Urinary bladder (tissue), 4 donors: ENCODE measurements around the gene RSL1D1. TPM values are rescaled to one million over a fixed set of nuclear protein-coding genes. Genes with fewer than 3 reads are reported as not detected.
"Not testable (repeated sequence)": the region's sequence is repeated elsewhere in the genome, so short reads cannot be mapped to it uniquely, and the experiment has no call there.

Source experiments
- DNase-seq: peaks from one replicate; pipeline ENCODE4 v3.0.0-alpha.2; 2015; ENCODE audit errors: extremely low spot score
- H3K27ac ChIP-seq: one replicate; pipeline ENCODE4 v1.5.1; 2013; ENCODE audit warnings: low read depth, mild to moderate bottlenecking, moderate library complexity
- H3K36me3 ChIP-seq: one replicate; pipeline ENCODE4 v1.6.1; 2013; ENCODE audit warnings: mild to moderate bottlenecking, moderate library complexity; ENCODE audit not compliant: insufficient read depth
- H3K4me1 ChIP-seq: one replicate; pipeline ENCODE4 v1.6.1; 2013; ENCODE audit warnings: mild to moderate bottlenecking, moderate library complexity; ENCODE audit not compliant: insufficient read depth
- H3K4me3 ChIP-seq: one replicate; pipeline ENCODE4 v1.5.1; 2013; ENCODE audit warnings: low read depth, low read length
- WGBS: extraction: QIAGEN DNeasy Blood & Tissue Kit; methylation state at CpG from one replicate; pipeline ENCODE4 v1.1.7; 2013; 5-methylcytosine and 5-hydroxymethylcytosine counted together
- polyA plus RNA-seq: library from polyadenylated mRNA; stranded (reverse); fragments of 200-250 nt; gene quantifications from one replicate; pipeline ENCODE4 v1.2.3, GENCODE V29; 2013
- total RNA-seq: library from RNA; depleted of rRNA; stranded (reverse); fragments of >200 nt; gene quantifications from one replicate; pipeline ENCODE4 v1.2.3, GENCODE V29; 2014
- donor health status: healthy with polysubstance abuse.
- donor health status: healthy.

Gene RSL1D1
- total and polyA plus RNA-seq, 2 donors = 112 to 157 TPM

DNA sequence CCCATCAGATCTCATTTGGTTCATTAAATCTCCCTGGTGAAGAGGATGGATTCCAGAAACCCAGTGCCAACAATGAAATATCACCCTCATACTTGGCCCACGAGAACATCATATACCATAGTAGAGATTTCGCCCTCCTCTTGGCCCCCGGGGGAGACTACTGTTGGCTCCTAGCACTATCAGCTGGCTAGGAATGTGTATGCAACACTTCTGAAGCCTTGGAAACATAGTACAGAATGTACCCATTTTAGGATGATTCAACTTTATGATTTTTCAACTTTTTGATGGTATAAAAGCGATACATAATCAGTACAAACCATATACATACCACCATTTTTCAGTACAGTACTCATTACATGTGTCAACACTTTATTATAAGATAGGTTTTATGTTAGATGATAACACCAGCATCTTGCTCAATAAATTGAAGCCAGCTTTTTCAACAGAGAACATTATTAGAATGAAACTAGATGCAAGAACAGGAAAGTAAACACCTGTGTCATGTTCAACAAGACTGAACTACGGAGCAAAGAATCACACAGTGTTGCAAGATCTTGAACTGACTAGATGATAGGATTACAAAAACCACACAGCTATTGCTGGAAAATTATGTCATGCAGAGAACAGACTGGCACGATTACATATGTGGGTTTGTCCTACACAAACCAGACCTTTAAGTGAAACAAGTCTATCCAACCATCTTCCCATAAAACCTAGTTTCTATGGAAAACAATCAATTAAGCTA lies 17.2 kb downstream of the RSL1D1 start:
- DNase-seq = no peak
- H3K27ac ChIP-seq = no peak overlapping the region
- 63% methylated on average over 6 of the region's 6 CpGs for WGBS

GRCh38 chr16:11828696-11829095 lies 22.6 kb downstream of the RSL1D1 start:
- Histone ChIP-seq H3K4me3 (no peak overlapping the region), H3K27ac (no peak overlapping the region), H3K36me3 (no peaks in the 10 kb centered on the region), H3K4me1 (no peaks in the 10 kb centered on the region)
- DNase-seq = no peak
- WGBS = 70% methylated on average over 5 of the region's 5 CpGs

More for the DNA sequence above, 17.2 kb downstream of the RSL1D1 start:
- Histone ChIP-seq H3K4me1 (no peaks in the 10 kb centered on the region), H3K4me3 (no peak overlapping the region), H3K36me3 (peaks cover 9% of the 10 kb centered on the region)

- not testable (repeated sequence) for DNase-seq, H3K4me1 ChIP-seq, H3K36me3 ChIP-seq, H3K4me3 ChIP-seq, H3K27ac ChIP-seq
- 91% methylated on average over 13 of the region's 13 CpGs for WGBS
These were observed 25.7 kb downstream of the RSL1D1 start for GRCh38 chr16:11825520-11826165.

DNA sequence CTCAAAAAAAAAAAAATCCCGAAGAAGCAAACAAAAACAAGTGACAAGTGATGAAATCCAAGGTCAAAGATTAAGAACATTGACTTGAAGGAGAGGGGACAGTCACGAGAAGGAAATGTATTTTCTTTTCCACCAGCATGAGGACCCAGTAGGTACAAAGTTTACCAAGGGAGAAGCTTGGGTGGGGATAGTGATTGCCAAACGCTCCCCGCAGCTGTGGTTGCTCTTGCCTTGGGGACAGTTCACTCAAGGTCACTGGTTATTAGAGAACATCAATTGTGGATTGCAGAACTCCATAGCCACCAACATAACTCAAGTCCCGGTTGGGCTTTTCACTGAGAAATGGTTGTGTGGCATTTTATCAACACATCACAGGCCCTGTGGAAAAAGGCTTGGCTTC lies 27.0 kb downstream of the RSL1D1 start:
- Histone ChIP-seq H3K27ac (no peak overlapping the region), H3K4me1 (no peaks in the 10 kb centered on the region), H3K36me3 (no peaks in the 10 kb centered on the region), H3K4me3 (no peak overlapping the region)
- WGBS = 41% methylated on average over 5 of the region's 5 CpGs
- DNase-seq = no peak

DNA sequence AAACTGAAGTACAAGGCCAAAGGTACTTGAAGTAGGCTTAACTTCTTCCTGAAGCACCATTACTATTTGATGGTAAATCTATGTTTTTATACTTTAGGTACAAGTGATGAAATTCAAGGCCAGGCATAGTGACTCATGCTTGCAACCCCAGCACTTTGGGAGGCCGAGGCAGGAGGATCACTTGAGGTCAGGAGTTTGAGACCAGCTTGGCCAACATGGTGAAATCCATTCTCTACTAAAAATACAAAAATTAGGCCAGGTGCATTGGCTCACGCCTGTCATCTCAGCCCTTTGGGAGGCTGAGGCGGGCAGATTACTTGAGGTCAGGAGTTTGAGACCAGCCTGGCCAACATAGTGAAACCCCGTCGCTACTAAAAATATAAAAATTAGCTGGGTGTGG lies 27.7 kb downstream of the RSL1D1 start:
- not testable (repeated sequence) for H3K27ac ChIP-seq, H3K36me3 ChIP-seq, H3K4me3 ChIP-seq, DNase-seq, H3K4me1 ChIP-seq
- 94% methylated on average over 5 of the region's 5 CpGs for WGBS

DNA sequence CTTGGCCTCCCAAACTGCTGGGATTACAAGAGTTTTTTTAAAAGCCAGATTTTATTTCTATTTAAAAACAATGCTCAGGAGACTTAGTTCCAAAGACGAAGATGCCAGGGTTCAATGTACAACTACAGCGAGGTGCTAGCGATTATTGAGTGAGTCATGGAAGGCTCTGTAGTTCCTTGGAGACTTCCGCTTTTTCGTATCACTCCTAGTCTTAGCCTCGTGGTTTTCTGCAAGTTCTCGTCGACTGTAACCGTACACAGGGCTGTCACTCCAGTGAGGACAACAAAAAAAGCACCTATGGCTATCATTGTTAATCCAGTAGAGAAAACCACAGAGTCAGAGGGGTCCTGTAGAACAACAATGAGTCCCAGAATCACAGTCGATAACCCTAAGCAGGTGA lies 31.5 kb downstream of the RSL1D1 start:
- H3K4me3 ChIP-seq = no peak overlapping the region
- no peaks in the 10 kb centered on the region for H3K4me1 ChIP-seq
- H3K36me3 ChIP-seq = no peaks in the 10 kb centered on the region
- 81% methylated on average over 10 of the region's 10 CpGs for WGBS
- no peak for DNase-seq
- no peak overlapping the region for H3K27ac ChIP-seq

DNA sequence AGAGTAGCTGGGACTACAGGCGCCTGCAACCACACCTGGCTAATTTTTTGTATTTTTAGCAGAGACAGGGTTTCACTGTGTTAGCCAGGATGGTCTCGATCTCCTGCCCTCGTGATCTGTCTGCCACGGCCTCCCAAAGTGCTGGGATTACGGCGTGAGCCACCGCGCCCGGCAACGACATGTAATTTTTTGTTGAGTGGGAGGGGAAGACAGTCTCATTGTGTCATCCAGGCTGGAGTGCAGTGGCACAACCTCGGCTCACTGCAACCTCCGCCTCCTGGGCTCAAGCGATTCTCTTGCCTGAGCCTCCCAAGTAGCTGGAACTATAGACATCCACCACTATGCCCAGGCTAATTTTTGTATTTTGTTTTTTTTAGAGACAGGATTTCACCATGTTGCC lies 32.4 kb downstream of the RSL1D1 start:
- H3K4me1 ChIP-seq, H3K36me3 ChIP-seq, H3K4me3 ChIP-seq, H3K27ac ChIP-seq, DNase-seq: not testable (repeated sequence)
- WGBS = 87% methylated on average over 13 of the region's 13 CpGs

DNA sequence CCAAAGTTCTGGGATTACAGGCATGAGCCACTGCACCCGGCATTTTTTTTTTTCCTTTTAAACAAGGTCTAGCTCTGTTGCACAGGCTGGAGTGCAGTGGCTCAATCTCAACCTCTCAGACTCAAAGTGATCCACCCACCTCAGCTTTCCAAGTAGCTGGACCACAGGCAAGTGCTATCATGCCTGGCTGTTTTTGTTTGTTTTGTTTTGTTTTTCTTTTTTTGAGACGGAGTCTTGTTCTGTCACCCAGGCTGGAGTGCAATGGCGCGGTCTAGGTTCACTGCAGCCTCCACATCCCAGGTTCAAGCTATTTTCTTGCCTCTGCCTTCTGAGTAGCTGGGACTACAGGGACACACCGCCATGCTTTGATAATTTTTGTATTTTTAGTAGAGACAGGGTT lies 35.2 kb downstream of the RSL1D1 start:
- no peaks in the 10 kb centered on the region for H3K36me3 ChIP-seq
- no peak overlapping the region for H3K4me3 ChIP-seq
- DNase-seq = no peak
- WGBS = 81% methylated on average over 5 of the region's 5 CpGs
- no peaks in the 10 kb centered on the region for H3K4me1 ChIP-seq
- H3K27ac ChIP-seq = no peak overlapping the region

DNA sequence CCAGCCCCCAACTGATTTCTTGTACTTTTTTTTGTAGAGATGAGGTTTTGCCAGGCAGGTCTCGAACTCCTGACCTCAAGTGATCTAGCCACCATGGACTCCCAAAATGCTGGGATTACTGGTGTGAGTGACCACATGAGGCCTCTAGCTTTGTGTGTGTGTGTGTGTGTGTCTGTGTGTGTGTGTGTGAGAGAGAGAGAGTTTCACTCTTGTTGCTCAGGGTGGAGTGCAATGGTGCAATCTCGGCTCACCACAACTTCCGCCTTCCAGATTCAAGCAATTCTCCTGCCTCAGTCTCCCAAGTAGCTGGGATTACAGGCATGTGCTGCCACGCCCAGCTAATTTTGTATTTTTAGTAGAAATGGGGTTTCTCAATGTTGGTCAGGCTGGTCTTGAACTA lies 36.5 kb downstream of the RSL1D1 start:
- DNase-seq, H3K4me1 ChIP-seq, H3K36me3 ChIP-seq, H3K27ac ChIP-seq, H3K4me3 ChIP-seq: not testable (repeated sequence)
- 96% methylated on average over 4 of the region's 4 CpGs for WGBS

- no peak overlapping the region for H3K27ac ChIP-seq
- no peaks in the 10 kb centered on the region for H3K36me3 ChIP-seq
- H3K4me1 ChIP-seq = no peaks in the 10 kb centered on the region
- no peak overlapping the region for H3K4me3 ChIP-seq
- WGBS = 63% methylated on average over 8 of the region's 8 CpGs
- no peak for DNase-seq
These were observed 44.6 kb downstream of the RSL1D1 start for GRCh38 chr16:11806721-11807120.

DNA sequence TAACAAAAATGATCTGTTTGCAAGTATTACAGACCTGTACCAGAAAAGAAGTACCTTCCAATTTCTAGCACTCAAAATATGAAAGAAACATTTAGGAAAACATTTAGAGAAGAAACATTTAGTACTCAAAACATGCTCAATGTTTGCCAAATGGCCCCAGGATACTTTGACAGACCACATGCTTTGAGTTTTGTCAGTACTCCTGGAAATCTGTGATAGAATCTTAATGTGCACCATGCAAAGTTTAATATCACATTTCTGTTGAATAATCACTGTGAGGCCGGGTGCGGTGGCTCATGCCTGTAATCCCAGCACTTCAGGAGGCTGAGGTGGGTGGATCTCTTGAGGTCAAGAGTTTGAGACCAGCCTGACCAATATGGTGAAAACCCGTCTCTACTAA lies 45.8 kb downstream of the RSL1D1 start:
- 83% methylated on average over 3 of the region's 3 CpGs for WGBS
- no peak for DNase-seq
- Histone ChIP-seq H3K4me1 (no peaks in the 10 kb centered on the region), H3K4me3 (no peak overlapping the region), H3K27ac (no peak overlapping the region), H3K36me3 (no peaks in the 10 kb centered on the region)

GRCh38 chr16:11801481-11802021 lies 49.8 kb downstream of the RSL1D1 start:
- Histone ChIP-seq H3K4me1 (no peaks in the 10 kb centered on the region), H3K27ac (no peak overlapping the region), H3K36me3 (no peaks in the 10 kb centered on the region), H3K4me3 (no peak overlapping the region)
- 92% methylated on average over 3 of the region's 3 CpGs for WGBS
- no peak for DNase-seq

- Histone ChIP-seq H3K4me1 (peaks cover 2% of the 10 kb centered on the region), H3K27ac (no peak overlapping the region), H3K36me3 (no peaks in the 10 kb centered on the region), H3K4me3 (no peak overlapping the region)
- DNase-seq = no peak
- WGBS = 96% methylated on average over 3 of the region's 3 CpGs
These were observed 51.0 kb downstream of the RSL1D1 start for GRCh38 chr16:11800382-11800718.
